ENCODE measurements around the gene ROBO1.

The ROBO1 gene

GRCh38 chr3:79664455-79664854, 103.3 kb downstream of the ROBO1 start:
- no peak for DNase-seq

GRCh38 chr3:79661896-79662295, 105.9 kb downstream of the ROBO1 start:
- DNase-seq, result no peak

GRCh38 chr3:79657076-79657475, 110.7 kb downstream of the ROBO1 start:
- DNase-seq, result no peak

- no peak for DNase-seq
Observed at GRCh38 chr3:79654019-79654418, 113.8 kb downstream of the ROBO1 start.

DNA sequence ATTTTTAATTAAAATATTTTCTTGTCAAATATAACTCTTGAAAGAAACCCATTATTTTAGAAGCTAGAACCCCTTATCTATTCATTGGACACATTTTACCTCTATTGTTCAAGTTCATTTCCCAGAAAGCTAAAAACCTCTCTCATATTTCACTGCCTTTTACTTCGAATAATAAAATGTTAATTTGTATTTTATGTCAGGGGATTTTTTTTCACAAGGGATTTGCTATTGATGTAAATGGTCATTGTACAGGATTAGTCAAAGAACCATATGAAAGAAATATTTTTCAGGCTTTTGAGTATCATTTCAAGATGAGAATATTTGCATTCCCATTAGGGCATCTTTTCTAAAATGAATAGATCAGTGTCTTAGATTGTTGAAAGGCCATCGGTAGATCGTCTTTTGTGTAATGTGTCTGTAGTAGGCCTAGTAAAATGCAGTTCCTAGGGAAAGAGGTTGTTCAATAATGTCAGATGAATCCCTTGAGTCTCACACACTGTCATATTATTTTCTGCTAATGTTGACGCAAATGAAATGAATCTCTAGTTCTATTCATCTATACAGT, 114.5 kb downstream of the ROBO1 start:
- no peak for DNase-seq

DNA sequence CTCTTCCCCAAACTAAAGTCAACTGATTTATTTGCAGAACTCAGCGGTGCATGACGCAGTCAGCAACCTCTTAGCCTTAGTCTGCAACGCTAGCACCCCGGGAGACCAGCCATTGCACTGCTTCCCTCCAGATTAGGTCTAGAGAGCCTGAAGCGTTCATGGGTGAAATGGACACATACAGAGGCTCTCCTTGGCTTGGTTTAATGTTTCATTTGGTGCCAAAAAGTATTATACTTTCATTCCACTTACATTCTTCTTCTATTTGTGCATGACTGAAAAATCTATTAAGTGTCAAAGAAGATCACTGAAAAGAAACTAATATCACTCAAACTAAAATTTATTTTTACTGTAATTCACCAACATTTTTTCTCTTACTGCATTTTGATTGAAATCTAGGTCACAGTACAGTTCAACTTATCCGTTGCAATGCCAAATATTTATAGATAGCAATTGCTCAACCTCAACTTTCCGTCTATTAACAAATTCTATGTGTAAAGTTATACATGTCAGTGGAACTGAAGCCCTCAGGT, 116.2 kb downstream of the ROBO1 start:
- DNase-seq, result no peak

DNA sequence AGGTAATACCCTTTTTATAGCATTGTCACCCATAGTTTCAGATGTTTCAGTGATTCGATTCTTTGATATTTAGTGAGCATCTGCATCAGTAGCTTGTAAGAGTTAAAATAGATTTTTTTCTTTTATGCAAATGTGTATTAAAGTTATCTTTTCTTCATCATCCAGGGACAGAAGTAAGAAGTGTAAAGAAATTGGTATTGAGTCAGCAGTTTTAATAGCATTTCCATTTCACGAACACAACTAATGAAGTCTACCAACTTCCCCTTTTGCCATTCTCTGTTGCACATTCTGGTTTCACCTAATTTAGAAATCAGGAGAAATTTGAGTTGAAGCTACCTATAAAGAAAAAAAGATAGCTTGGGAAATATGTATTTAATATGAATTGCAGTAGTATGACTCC, 127.9 kb downstream of the ROBO1 start:
- DNase-seq, result no peak

GRCh38 chr3:79636372-79636771, 131.4 kb downstream of the ROBO1 start:
- no peak for DNase-seq

DNA sequence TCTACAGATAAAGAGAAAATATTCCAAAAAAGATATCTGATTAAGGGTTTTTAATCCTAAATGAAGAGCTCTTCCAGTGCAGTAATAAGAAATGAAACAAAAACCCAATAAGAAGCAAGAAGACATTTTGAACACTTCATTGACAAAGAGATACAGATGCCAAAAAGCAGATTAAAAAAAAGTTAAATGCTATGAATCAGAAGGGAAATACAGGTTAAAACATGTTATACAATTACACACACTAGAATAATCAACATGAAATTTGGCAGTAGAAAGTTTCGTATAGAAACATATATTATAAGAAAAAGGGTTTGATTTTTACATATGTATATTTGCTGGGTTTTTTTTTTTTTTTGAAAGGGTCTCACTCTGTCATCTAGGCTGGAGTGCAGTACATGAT, 135.0 kb downstream of the ROBO1 start:
- no peak for DNase-seq

DNA sequence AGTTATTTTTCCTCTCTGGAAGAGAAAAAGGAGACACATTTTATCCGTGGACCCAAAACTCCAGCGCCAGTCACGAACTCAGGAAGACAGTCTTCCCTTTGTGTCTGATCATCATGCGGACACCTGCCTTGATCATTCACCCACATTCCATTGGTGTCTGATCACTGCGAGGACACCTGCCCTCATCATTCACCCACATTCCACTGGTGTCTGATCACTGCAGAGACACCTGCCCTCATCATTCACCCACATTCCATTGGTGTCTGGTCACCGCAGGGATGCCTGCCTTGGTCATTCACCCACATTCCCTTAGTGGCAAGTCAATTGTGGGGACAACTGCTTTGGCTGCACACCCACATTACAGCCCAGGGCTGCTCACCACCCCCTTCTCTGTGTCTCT, 148.9 kb downstream of the ROBO1 start:
- no peak for DNase-seq

GRCh38 chr3:79606414-79606813, 161.4 kb downstream of the ROBO1 start:
- DNase-seq, result no peak

DNA sequence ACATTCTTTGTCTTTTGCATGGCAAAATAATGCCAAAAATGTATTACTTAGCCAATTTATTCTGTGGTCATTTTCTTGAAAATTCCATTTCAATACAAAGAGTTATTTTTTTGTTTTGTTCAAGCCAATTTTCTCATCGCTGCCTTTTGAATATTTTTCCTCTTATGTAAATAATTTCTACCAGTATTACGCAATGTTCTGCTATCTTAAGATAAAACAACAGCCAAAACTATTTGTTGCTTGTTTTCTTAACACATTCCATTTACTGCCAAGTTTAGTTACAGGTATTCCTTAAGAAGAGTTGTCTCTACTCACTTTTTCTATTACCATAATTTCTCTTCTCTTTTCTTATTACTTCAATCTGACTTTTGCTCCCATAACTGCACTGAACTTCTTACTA, 163.1 kb downstream of the ROBO1 start:
- no peak for DNase-seq

- DNase-seq, result no peak
Observed at GRCh38 chr3:79602385-79602784, 165.4 kb downstream of the ROBO1 start.

DNA sequence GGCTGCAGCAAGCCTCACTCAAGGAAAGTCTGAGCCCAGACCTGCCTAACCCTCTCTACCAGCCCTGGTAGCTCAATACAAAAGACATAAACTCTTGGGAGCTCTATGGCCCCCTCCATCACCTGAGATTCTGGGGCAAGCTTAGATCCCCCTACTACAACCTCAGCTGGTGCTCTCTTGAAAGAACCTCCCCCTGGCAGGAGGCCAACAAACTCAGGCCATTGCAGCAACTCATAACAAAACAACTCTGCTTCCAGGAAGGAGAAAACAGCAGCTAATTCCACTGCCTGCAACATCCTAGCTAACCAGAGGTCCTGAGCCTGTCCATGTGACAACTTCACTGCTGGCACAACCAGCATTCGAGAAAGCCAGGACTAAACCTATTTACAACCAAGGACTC, 169.2 kb downstream of the ROBO1 start:
- DNase-seq, result no peak

- DNase-seq, result no peak
Observed at GRCh38 chr3:79597709-79598108, 170.1 kb downstream of the ROBO1 start.

DNA sequence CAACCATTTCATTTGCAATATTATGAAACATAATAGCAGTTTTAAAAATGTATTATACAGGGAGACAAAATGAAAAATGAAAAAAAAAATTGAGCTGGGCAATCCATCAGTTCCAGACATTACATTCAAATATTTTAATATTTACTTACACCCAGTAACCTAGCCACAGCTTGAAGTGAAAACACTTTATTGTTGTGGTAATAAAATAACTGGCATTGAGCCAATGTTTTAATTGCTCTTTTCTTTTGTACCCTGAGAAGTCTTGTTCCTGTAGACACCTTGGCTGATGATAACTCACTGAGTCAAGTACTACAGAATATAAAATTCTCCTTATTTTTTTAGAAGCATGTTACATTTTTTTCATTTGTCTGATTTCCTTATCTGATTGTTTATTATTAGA, 180.6 kb downstream of the ROBO1 start:
- no peak for DNase-seq

DNA sequence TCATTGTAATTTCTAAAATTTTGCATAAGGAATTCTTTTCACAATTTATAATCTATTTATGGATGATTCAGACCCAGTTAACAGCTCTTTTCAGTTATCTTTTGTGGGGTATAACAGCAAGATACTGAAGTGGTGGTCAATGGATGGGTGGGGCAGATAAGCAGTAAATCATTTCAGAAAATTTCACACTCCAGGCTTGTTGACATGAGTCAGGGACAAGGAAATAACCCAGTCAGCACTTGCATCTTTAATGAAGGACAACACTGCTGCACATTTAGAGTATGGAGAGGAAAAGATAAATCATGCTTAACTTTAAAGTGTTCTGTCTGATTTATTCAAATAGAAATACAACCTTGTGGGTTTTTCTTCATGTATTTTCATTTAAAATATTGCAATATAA, 181.6 kb downstream of the ROBO1 start:
- no peak for DNase-seq

GRCh38 chr3:79572930-79573329, 194.9 kb downstream of the ROBO1 start:
- DNase-seq, result no peak

DNA sequence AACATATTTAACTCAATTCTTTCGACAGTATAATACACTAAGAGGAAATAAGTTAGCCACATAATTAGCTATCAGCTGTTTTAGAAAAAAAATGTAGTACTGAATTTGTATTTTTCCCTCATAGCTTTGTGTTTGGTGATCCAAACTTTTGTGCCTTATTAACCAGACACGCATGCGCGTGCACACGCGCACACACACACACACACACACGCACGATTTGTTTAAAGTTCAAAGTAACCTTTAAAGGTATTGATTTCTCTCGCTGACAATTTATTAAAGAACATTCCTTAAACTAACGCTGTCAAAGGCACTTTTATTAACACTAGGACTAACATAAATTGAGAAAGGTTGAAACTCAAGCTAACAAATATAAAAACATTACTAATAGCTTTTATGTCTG, 198.9 kb downstream of the ROBO1 start:
- no peak for DNase-seq

DNA sequence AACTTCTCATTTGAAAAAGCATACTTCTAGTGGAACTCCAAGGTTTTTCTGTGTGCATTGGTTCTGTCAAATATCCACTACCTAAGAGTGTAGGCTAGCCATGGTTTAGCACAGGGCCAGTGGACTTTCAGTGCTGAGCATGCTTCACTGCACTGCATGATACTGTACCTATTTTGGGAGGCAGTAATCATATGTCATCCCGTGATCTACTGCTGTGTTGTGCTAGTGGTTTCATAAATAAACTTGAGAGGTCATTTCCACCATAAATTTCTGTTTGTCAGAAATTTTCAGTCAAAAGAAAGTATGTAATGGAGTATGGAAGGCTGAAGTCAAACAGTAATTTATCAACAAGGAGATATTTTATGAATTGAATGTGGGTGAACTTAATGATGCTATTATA, 203.6 kb downstream of the ROBO1 start:
- no peak for DNase-seq

GRCh38 chr3:79560698-79561097, 207.1 kb downstream of the ROBO1 start:
- DNase-seq, result no peak

DNA sequence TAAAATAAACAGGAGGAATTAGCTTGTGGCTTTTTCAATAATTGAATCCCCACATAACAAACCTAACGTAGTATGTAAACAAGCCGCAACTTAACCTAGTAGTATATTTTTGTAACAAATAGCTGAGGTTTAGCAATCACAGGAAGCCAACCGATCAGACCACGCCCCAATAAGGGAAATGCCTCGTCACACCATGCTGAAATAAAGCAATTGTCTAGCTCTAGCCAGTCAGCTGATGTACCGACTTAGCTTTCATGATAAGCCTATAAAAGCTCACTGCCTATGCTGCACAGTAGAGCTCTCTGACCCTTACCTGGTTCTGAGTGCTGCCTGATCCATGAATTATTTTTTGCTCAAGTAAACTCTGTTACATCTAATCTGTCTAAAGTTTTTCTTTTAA, 208.9 kb downstream of the ROBO1 start:
- DNase-seq, result no peak

- no peak for DNase-seq
Observed at GRCh38 chr3:79555655-79556054, 212.1 kb downstream of the ROBO1 start.

DNA sequence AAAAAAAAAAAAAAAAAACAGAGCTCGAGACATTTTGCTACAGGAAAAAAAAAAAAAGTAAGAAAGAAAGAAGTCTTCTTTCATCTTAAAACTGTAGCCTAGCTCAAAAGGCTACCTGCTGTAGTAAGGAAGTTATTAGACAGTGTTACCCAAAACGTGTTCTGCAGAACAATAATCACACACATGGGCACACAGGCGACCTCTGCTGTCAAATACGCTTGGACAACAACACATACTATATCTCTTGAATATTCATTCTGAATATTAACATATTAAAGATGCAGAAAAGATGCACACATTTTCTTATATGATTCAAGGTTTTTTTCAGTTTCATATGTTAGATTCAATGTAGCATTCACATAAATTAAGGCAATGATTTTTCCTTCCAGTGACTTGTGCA, 215.8 kb downstream of the ROBO1 start:
- no peak for DNase-seq

GRCh38 chr3:79551321-79551892, 216.4 kb downstream of the ROBO1 start:
- DNase-seq, result no peak

All from stimulated activated CD4-positive, alpha-beta T cell treated with anti-CD3 and anti-CD28 coated beads, Interleukin-2, amount 100 ng/mL, for 24 hours (primary cell).